H1 (cell line): ENCODE measurements around the gene BBC3. TPM values are rescaled to one million over a fixed set of nuclear protein-coding genes. Genes with fewer than 3 reads are reported as not detected.

ENCODE experiments used
- CEBPB ChIP-seq: IDR thresholded peaks from 2 replicates; pipeline ENCODE4 v1.6.1; 2012; ENCODE audit warnings: low read depth, low read length
- CHD2 ChIP-seq: IDR thresholded peaks from 2 replicates; pipeline ENCODE4 v1.6.1; 2012; ENCODE audit warnings: low read length, improper control_type of control experiment
- FOSL1 ChIP-seq: IDR thresholded peaks from 2 replicates; pipeline ENCODE4 v1.6.1; 2011; ENCODE audit warnings: mild to moderate bottlenecking, low read depth, low read length, moderate library complexity; ENCODE audit not compliant: insufficient read depth
- JUND ChIP-seq: IDR thresholded peaks from 2 replicates; pipeline ENCODE4 v1.6.1; 2011; ENCODE audit warnings: mild to moderate bottlenecking, improper control_type of control experiment, low read length
- MAFK ChIP-seq: IDR thresholded peaks from 2 replicates; pipeline ENCODE4 v1.6.1; 2012; ENCODE audit warnings: low read depth, mild to moderate bottlenecking, improper control_type of control experiment, low read length
- polyA plus RNA-seq, 7 experiments: library from polyadenylated mRNA; depleted of rRNA in 3 of 7; stranded (reverse) in 5 of 7; unstranded in 2 of 7; fragments of >200 nt in 5 of 7; fragments of 200-250 nt in 2 of 7; gene quantifications; 1 replicate in 5 of 7; 2 replicates in 1 of 7; 4 replicates in 1 of 7; pipeline versions ENCODE4 v1.2.1 to v1.2.3, GENCODE V29; 2011 to 2013; ENCODE audit warnings: missing spikeins in 2 of 7, mixed read lengths in 2 of 7
- total RNA-seq: library from RNA; stranded (reverse); fragmentation: NEBNext Ultra II Directional; extraction: Animal tissue kit (Norgen Biotek cat#: 25700); gene quantifications from 2 replicates; pipeline ENCODE4 v1.2.1, GENCODE V29; 2021
- TF ChIP-seq, protein P1 (sequence below): fragments of 300-600 bp; sonication (generic); IDR thresholded peaks from 2 replicates; pipeline ENCODE4 v1.7.1; 2012; ENCODE audit warnings: low read length, moderate library complexity, mild to moderate bottlenecking, inconsistent platforms; ENCODE audit not compliant: insufficient replicate concordance
- TF ChIP-seq, protein P2 (sequence below): IDR thresholded peaks from 2 replicates; pipeline ENCODE4 v1.6.1; 2012; ENCODE audit warnings: inconsistent platforms

Gene BBC3
- total and polyA plus RNA-seq, 2 of the 8 experiments (the other 6 are each of a cell fraction or from before 2014, with no cell fraction given) = 13.2 to 21.6 TPM

DNA sequence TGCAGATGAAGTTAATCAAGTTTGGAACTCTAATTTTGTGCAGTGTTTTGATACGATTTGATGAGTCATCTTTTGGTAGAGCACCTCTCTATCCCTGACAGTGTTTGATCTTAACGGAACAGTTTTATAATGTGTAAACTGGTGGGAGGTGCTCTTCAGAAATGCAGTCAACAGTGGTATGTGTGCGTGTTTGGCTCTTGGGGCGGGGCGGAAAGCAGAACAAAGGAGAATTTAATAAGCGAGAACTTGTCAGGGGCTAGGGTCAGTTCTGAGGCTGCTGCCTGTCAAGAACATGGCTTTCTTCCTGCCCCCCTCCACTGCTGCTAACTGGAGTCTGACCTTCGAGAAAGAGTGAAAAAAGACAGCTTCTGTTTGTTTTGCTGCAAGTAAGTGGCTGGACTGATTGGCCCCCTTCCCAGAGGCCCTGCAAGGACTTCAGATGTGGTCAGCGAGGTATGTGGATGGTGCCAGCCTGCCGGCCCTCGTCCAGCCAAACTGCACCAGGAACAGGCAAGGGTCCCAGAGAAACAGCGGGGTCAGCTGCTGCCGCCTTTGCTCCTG lies 40.8 kb downstream of the BBC3 start (continued):
- TF ChIP-seq, protein P1, sequence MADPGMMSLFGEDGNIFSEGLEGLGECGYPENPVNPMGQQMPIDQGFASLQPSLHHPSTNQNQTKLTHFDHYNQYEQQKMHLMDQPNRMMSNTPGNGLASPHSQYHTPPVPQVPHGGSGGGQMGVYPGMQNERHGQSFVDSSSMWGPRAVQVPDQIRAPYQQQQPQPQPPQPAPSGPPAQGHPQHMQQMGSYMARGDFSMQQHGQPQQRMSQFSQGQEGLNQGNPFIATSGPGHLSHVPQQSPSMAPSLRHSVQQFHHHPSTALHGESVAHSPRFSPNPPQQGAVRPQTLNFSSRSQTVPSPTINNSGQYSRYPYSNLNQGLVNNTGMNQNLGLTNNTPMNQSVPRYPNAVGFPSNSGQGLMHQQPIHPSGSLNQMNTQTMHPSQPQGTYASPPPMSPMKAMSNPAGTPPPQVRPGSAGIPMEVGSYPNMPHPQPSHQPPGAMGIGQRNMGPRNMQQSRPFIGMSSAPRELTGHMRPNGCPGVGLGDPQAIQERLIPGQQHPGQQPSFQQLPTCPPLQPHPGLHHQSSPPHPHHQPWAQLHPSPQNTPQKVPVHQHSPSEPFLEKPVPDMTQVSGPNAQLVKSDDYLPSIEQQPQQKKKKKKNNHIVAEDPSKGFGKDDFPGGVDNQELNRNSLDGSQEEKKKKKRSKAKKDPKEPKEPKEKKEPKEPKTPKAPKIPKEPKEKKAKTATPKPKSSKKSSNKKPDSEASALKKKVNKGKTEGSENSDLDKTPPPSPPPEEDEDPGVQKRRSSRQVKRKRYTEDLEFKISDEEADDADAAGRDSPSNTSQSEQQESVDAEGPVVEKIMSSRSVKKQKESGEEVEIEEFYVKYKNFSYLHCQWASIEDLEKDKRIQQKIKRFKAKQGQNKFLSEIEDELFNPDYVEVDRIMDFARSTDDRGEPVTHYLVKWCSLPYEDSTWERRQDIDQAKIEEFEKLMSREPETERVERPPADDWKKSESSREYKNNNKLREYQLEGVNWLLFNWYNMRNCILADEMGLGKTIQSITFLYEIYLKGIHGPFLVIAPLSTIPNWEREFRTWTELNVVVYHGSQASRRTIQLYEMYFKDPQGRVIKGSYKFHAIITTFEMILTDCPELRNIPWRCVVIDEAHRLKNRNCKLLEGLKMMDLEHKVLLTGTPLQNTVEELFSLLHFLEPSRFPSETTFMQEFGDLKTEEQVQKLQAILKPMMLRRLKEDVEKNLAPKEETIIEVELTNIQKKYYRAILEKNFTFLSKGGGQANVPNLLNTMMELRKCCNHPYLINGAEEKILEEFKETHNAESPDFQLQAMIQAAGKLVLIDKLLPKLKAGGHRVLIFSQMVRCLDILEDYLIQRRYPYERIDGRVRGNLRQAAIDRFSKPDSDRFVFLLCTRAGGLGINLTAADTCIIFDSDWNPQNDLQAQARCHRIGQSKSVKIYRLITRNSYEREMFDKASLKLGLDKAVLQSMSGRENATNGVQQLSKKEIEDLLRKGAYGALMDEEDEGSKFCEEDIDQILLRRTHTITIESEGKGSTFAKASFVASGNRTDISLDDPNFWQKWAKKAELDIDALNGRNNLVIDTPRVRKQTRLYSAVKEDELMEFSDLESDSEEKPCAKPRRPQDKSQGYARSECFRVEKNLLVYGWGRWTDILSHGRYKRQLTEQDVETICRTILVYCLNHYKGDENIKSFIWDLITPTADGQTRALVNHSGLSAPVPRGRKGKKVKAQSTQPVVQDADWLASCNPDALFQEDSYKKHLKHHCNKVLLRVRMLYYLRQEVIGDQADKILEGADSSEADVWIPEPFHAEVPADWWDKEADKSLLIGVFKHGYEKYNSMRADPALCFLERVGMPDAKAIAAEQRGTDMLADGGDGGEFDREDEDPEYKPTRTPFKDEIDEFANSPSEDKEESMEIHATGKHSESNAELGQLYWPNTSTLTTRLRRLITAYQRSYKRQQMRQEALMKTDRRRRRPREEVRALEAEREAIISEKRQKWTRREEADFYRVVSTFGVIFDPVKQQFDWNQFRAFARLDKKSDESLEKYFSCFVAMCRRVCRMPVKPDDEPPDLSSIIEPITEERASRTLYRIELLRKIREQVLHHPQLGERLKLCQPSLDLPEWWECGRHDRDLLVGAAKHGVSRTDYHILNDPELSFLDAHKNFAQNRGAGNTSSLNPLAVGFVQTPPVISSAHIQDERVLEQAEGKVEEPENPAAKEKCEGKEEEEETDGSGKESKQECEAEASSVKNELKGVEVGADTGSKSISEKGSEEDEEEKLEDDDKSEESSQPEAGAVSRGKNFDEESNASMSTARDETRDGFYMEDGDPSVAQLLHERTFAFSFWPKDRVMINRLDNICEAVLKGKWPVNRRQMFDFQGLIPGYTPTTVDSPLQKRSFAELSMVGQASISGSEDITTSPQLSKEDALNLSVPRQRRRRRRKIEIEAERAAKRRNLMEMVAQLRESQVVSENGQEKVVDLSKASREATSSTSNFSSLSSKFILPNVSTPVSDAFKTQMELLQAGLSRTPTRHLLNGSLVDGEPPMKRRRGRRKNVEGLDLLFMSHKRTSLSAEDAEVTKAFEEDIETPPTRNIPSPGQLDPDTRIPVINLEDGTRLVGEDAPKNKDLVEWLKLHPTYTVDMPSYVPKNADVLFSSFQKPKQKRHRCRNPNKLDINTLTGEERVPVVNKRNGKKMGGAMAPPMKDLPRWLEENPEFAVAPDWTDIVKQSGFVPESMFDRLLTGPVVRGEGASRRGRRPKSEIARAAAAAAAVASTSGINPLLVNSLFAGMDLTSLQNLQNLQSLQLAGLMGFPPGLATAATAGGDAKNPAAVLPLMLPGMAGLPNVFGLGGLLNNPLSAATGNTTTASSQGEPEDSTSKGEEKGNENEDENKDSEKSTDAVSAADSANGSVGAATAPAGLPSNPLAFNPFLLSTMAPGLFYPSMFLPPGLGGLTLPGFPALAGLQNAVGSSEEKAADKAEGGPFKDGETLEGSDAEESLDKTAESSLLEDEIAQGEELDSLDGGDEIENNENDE = no peak
- TF ChIP-seq CHD2 = no peak
- no peak for TF ChIP-seq JUND
- TF ChIP-seq, protein P2, sequence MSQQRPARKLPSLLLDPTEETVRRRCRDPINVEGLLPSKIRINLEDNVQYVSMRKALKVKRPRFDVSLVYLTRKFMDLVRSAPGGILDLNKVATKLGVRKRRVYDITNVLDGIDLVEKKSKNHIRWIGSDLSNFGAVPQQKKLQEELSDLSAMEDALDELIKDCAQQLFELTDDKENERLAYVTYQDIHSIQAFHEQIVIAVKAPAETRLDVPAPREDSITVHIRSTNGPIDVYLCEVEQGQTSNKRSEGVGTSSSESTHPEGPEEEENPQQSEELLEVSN = no peak
- TF ChIP-seq FOSL1 = no peak
- no peak for TF ChIP-seq MAFK
- TF ChIP-seq CEBPB = no peak
